Measurements from ENCODE around the gene HTRA1.

Gene HTRA1

GRCh38 chr10:122557516-122557915 lies 96.2 kb downstream of the HTRA1 start:
- POLR2A ChIA-PET (ENCODE audit: low non-redundant PET) = no interaction called here

GRCh38 chr10:122558452-122558851 lies 97.1 kb downstream of the HTRA1 start:
- no peak for TF ChIP-seq CTCF (conservative IDR thresholded peaks at IDR 0.05; ENCODE audit: low read depth)
- POLR2A ChIA-PET (ENCODE audit: low non-redundant PET) = interaction anchor here (0.5 kb wide), 1 partner anchor 16 kb away, joined by 3 read pairs; no protein-coding TSS in a partner anchor
- no peak overlapping the region for H3K27ac ChIP-seq
- no peak for DNase-seq (ENCODE audit: low spot score)
- CTCF ChIA-PET = no interaction called here

More at GRCh38 chr10:122557516-122557915, 96.2 kb downstream of the HTRA1 start:
- CTCF ChIA-PET = interaction anchor here (0.5 to 1.0 kb wide), 2 partner anchors 146 to 259 kb away, joined by 3 read pairs; no protein-coding TSS in a partner anchor
- no peak for TF ChIP-seq CTCF (conservative IDR thresholded peaks at IDR 0.05; ENCODE audit: low read depth)
- H3K27ac ChIP-seq = no peak overlapping the region
- DNase-seq (ENCODE audit: low spot score) = peak; percentile 49

GRCh38 chr10:122559228-122559627 lies 97.9 kb downstream of the HTRA1 start:
- no peak for TF ChIP-seq CTCF (conservative IDR thresholded peaks at IDR 0.05; ENCODE audit: low read depth)
- no peak for DNase-seq (ENCODE audit: low spot score)
- ChIA-PET POLR2A (ENCODE audit: low non-redundant PET) (no interaction called here), CTCF (no interaction called here)
- no peak overlapping the region for H3K27ac ChIP-seq

- ChIA-PET CTCF (no interaction called here), POLR2A (ENCODE audit: low non-redundant PET) (no interaction called here)
- no peak for DNase-seq (ENCODE audit: low spot score)
- no peak within 1 kb of the TSS for H3K27ac ChIP-seq
- no peak for TF ChIP-seq CTCF (conservative IDR thresholded peaks at IDR 0.05; ENCODE audit: low read depth)
Observed at GRCh38 chr10:122560279-122560804, 99.0 kb downstream of the HTRA1 start, which contains the start of gene DMBT1. Gene DMBT1, plus strand, starts transcription at chr10:122560754. Its CDS starts 17 bp downstream, at chr10:122560771.

GRCh38 chr10:122561212-122561611 lies 99.9 kb downstream of the HTRA1 start:
- no peak overlapping the region for H3K27ac ChIP-seq
- ChIA-PET POLR2A (ENCODE audit: low non-redundant PET) (no interaction called here), CTCF (no interaction called here)
- TF ChIP-seq CTCF (conservative IDR thresholded peaks at IDR 0.05; ENCODE audit: low read depth) = no peak
- no peak for DNase-seq (ENCODE audit: low spot score)

- no peak for TF ChIP-seq CTCF (conservative IDR thresholded peaks at IDR 0.05; ENCODE audit: low read depth)
- H3K27ac ChIP-seq = no peak overlapping the region
- CTCF ChIA-PET = no interaction called here
- POLR2A ChIA-PET (ENCODE audit: low non-redundant PET) = no interaction called here
- no peak for DNase-seq (ENCODE audit: low spot score)
Observed at GRCh38 chr10:122561792-122562191, 100.4 kb downstream of the HTRA1 start.

Measured in RWPE1 (cell line).